OCI-LY3 (cell line): ENCODE data around the gene RASD1.

Source experiments
- H2AFZ ChIP-seq: fragments of 200-600, 300-600 bp; shearing (Covaris generic); 2 replicates; pipeline ENCODE4 v1.6.0; 2014; ENCODE audit warnings: antibody characterized with exemption, low read depth, low read length
- H3K27ac ChIP-seq: fragments of 200-600, 300-600 bp; sonication (generic); 2 replicates; pipeline ENCODE4 v1.5.1; 2014; ENCODE audit warnings: mild to moderate bottlenecking, low read length, moderate library complexity, mixed read lengths
- H3K27me3 ChIP-seq: fragments of 200-600, 300-600 bp; sonication (generic); 2 replicates; pipeline ENCODE4 v1.6.1; 2014; ENCODE audit warnings: low read depth, low read length, mixed read lengths
- H3K36me3 ChIP-seq: fragments of 200-600, 300-600 bp; sonication (generic); replicated peaks from 2 replicates; pipeline ENCODE3; 2014; ENCODE audit warnings: low read depth, low read length, mixed read lengths
- H3K4me1 ChIP-seq: fragments of 300-600, 200-600 bp; sonication (generic); 2 replicates; pipeline ENCODE4 v1.6.1; 2014; ENCODE audit warnings: low read length, mixed read lengths
- H3K4me2 ChIP-seq: fragments of 200-600, 300-600 bp; sonication (generic); 2 replicates; pipeline ENCODE4 v1.6.1; 2014; ENCODE audit warnings: low read length, mixed read lengths
- H3K4me3 ChIP-seq: fragments of 300-600, 200-600 bp; sonication (generic); 2 replicates; pipeline ENCODE4 v1.5.1; 2014; ENCODE audit warnings: antibody characterized with exemption, mild to moderate bottlenecking, low read length, moderate library complexity
- H3K79me2 ChIP-seq: fragments of 300-600, 200-600 bp; shearing (Covaris generic); 2 replicates; pipeline ENCODE4 v1.6.1; 2014; ENCODE audit warnings: mild to moderate bottlenecking, low read length, mixed read lengths
- H3K9ac ChIP-seq: fragments of 300-600, 200-600 bp; shearing (Covaris generic); 2 replicates; pipeline ENCODE4 v1.6.0; 2014; ENCODE audit warnings: mild to moderate bottlenecking, low read length, moderate library complexity
- H3K9me3 ChIP-seq: fragments of 200-600, 300-600 bp; shearing (Covaris generic); 2 replicates; pipeline ENCODE4 v1.6.1; 2014; ENCODE audit warnings: low read length, mixed read lengths; ENCODE audit not compliant: insufficient read depth
- H4K20me1 ChIP-seq: fragments of 200-600, 300-600 bp; sonication (generic); 2 replicates; pipeline ENCODE4 v1.6.1; 2016; ENCODE audit warnings: low read length, mixed read lengths; ENCODE audit not compliant: insufficient read depth
- CTCF ChIP-seq: fragments of 200-600, 300-600 bp; sonication (generic); IDR thresholded peaks from 2 replicates; pipeline ENCODE4 v1.5.1; 2014; ENCODE audit warnings: antibody characterized with exemption, low read length, low read depth
- EZH2phosphoT487 ChIP-seq: fragments of 200-600 bp; shearing (Covaris generic); IDR thresholded peaks from 2 replicates; pipeline ENCODE4 v1.6.1; 2018; ENCODE audit warnings: antibody characterized with exemption, mixed run types, low read depth

The RASD1 gene

GRCh38 chr17:17503566-17504130 is 7.5 kb upstream of the RASD1 start:
- H3K9ac ChIP-seq = no peak overlapping the region
- H3K36me3 ChIP-seq = no peaks in the 10 kb centered on the region
- no peaks in the 10 kb centered on the region for H3K79me2 ChIP-seq
- no peak for TF ChIP-seq CTCF
- TF ChIP-seq EZH2phosphoT487 = no peak
- no peak overlapping the region for H3K27ac ChIP-seq
- no peak overlapping the region for H3K4me2 ChIP-seq
- H3K4me3 ChIP-seq = no peak overlapping the region
- no peaks in the 10 kb centered on the region for H3K9me3 ChIP-seq
- H2AFZ ChIP-seq = no peak overlapping the region
- H4K20me1 ChIP-seq = no peaks in the 10 kb centered on the region
- no peaks in the 10 kb centered on the region for H3K27me3 ChIP-seq
- no peaks in the 10 kb centered on the region for H3K4me1 ChIP-seq

GRCh38 chr17:17502741-17503565 is 6.8 kb upstream of the RASD1 start:
- Histone ChIP-seq H4K20me1 (no peaks in the 10 kb centered on the region), H3K36me3 (no peaks in the 10 kb centered on the region), H3K4me2 (no peak overlapping the region), H3K27ac (no peak overlapping the region), H3K27me3 (no peaks in the 10 kb centered on the region), H3K79me2 (no peaks in the 10 kb centered on the region), H3K9me3 (no peaks in the 10 kb centered on the region), H3K4me1 (no peaks in the 10 kb centered on the region), H3K4me3 (no peak overlapping the region), H2AFZ (no peak overlapping the region), H3K9ac (no peak overlapping the region)
- TF ChIP-seq CTCF (no peak), EZH2phosphoT487 (no peak)

GRCh38 chr17:17500999-17501605 is 4.9 kb upstream of the RASD1 start:
- no peak; the same call in 1 of the 2 replicates for TF ChIP-seq CTCF
- TF ChIP-seq EZH2phosphoT487 = no peak
- Histone ChIP-seq H3K27me3 (no peaks in the 10 kb centered on the region), H3K27ac (no peak overlapping the region), H3K4me1 (no peaks in the 10 kb centered on the region), H2AFZ (no peak overlapping the region), H3K4me3 (no peak overlapping the region), H3K9me3 (no peaks in the 10 kb centered on the region), H4K20me1 (no peaks in the 10 kb centered on the region), H3K36me3 (no peaks in the 10 kb centered on the region), H3K4me2 (no peak overlapping the region), H3K79me2 (no peaks in the 10 kb centered on the region), H3K9ac (no peak overlapping the region)

- Histone ChIP-seq H3K9ac (no peak overlapping the region), H3K4me2 (no peak overlapping the region), H3K36me3 (no peaks in the 10 kb centered on the region), H2AFZ (no peak overlapping the region), H4K20me1 (no peaks in the 10 kb centered on the region), H3K27ac (no peak overlapping the region), H3K27me3 (no peaks in the 10 kb centered on the region), H3K4me3 (no peak overlapping the region), H3K79me2 (no peaks in the 10 kb centered on the region), H3K9me3 (no peaks in the 10 kb centered on the region), H3K4me1 (no peaks in the 10 kb centered on the region)
- no peak for TF ChIP-seq EZH2phosphoT487
Measured at GRCh38 chr17:17499402-17500145, 3.4 kb upstream of the RASD1 start.
